ENCODE results near the gene PI16.

The PI16 gene, protein sequence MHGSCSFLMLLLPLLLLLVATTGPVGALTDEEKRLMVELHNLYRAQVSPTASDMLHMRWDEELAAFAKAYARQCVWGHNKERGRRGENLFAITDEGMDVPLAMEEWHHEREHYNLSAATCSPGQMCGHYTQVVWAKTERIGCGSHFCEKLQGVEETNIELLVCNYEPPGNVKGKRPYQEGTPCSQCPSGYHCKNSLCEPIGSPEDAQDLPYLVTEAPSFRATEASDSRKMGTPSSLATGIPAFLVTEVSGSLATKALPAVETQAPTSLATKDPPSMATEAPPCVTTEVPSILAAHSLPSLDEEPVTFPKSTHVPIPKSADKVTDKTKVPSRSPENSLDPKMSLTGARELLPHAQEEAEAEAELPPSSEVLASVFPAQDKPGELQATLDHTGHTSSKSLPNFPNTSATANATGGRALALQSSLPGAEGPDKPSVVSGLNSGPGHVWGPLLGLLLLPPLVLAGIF

DNA sequence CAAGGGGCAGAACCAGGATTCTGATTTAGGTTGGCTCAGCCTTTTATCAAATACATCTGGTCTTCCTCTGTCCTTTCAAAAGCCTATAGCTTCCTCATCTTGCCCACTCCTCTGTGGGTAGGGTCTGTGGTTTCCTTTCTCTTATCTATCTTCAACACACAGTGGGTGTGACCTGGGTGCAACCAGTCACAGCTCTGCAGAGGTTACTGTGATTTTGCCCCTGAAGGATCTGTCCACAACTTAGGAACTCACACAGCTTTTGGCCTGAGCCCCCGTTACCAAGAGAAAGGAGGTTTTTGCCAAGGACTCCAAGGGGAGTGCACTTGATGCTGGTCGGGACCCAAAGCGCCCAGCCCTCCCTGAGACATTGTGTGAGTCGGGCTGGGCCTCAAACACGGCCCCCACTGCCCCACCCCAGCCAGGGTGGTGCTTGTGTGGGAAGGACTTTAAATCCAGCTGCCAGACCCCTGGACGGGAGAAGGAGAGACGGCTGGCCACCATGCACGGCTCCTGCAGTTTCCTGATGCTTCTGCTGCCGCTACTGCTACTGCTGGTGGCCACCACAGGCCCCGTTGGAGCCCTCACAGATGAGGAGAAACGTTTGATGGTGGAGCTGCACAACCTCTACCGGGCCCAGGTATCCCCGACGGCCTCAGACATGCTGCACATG lies at the start of gene PI16:
Gene PI16, plus strand, starts transcription at position 477 of the 670 bp plus-strand sequence. Its CDS starts 23 bp downstream, at position 500.
- H3K27ac Mint-ChIP-seq: no peak within 1 kb of the TSS
- peaks cover 28% of the 10 kb centered on the region for H3K4me1 Mint-ChIP-seq (ENCODE audit: low read depth)
- H3K36me3 Mint-ChIP-seq: no peaks in the 10 kb centered on the region
- no peaks in the 10 kb centered on the region for H3K9me3 Mint-ChIP-seq (ENCODE audit: low read depth)
- H3K27me3 Mint-ChIP-seq: no peaks in the 10 kb centered on the region
- peak within 1 kb of the TSS; percentile 39 for H3K4me3 Mint-ChIP-seq

DNA sequence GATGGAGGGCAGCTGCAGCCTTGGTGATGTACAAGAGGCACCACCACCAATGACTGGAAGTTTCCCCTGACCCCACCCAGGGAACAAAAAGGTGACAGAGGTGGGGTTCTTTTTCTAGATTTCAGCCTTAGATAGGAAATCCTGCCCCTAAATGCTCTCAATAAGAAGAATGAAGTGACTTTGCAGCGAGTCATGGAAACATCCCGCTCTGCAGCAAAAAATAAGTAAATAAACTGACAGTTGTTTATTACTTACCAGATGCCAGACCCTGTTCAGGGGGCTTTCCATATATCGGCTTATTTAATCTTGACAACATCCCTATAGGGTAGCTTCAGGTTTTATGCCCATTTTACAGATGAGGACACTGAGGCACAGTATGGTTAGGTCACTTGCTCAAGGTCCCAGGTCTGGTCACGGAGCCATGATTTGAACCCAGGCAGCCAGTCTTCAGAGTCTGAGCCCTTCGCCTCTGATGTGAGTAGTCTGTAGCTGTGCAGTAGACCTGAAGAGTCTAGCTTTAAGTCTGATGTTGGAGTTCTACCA lies 49.6 kb upstream of the PI16 start:
- Mint-ChIP-seq H3K4me3 (no peak overlapping the region), H3K36me3 (peaks cover 17% of the 10 kb centered on the region), H3K4me1 (ENCODE audit: low read depth) (peaks cover 3% of the 10 kb centered on the region), H3K27me3 (no peaks in the 10 kb centered on the region), H3K27ac (no peak overlapping the region), H3K9me3 (ENCODE audit: low read depth) (no peaks in the 10 kb centered on the region)

DNA sequence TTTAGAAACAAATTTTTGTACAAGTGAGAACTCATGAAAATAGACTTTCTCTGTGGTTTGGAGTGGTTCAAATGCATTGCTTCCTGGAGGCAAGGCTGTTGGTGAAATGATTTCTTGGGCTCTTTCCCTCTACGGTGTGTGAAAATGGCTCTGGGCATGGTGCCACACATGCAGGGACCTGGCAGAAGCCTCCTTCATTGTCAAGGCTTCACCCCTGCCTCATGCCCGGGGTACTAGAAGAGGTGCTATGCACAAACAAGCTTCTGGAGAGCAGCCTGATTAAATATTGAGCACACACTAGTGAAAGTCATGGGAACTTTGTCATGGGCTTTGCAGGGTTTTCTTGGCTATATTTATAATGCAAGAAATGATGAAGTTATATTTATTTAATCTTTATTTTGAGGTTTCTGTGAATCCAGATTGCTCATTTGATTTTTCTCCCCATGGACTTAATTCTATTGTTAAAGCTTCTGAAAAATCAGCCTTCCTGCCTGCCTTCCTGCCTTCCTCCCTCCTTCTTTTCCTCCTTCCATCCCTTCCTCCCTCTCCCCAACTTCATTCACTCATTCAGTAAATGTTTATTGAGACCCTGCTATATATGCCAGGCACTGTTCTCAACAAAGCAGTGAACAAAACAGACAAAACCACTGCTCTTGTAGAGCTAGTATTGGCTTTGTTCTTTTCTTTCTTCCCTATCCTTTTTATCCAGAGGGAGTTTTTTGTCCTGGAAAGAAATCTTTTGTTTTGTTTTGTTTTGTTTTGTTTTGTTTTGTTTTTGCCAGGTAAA lies 47.8 kb upstream of the PI16 start:
- H3K36me3 Mint-ChIP-seq: peaks cover 17% of the 10 kb centered on the region
- peaks cover 6% of the 10 kb centered on the region for H3K4me1 Mint-ChIP-seq (ENCODE audit: low read depth)
- peak overlapping the region; percentile 30 for H3K27ac Mint-ChIP-seq
- no peak overlapping the region for H3K4me3 Mint-ChIP-seq
- H3K27me3 Mint-ChIP-seq: no peaks in the 10 kb centered on the region
- no peaks in the 10 kb centered on the region for H3K9me3 Mint-ChIP-seq (ENCODE audit: low read depth)

DNA sequence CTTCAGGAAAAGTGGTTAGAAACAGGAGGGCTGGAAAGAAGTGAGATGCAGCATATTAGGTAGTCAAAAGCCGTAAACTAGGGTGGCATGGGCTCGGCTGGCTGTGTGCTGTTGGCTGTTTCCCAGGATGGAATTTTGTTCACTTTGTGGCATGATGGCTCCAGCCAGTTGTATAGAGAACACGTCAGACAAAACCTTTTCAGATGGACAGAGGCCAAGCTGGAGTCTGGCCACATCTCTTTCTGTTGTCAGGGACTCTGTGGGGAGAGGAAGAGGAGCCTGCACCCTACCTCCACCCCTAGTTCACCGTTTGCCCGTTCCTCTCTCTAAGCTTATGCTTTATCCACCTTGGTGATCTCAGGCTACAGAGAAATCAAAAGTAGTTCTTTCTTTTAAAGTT lies 46.8 kb upstream of the PI16 start:
- no peak overlapping the region for H3K27ac Mint-ChIP-seq
- H3K36me3 Mint-ChIP-seq: peaks cover 13% of the 10 kb centered on the region

DNA sequence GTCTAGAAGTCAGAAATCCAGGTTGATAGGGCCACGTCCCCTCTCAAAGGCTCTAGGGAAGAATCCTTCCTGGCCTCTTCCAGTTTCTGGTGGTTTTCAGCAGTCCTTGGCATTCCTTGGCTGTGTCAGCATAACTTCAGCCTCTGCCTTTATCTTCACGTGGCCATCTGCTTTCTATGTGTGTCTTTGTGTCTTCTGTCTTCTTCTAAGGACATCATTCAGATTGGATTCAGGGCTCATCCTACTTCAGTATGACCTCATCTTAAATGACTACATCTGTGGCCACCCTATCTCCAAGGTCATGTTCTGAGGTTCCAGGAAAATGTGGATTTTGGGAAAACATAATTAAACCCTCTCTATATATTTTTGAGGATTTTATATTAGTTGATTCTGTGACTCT lies 45.8 kb upstream of the PI16 start:
- H3K4me3 Mint-ChIP-seq: no peak overlapping the region
- no peaks in the 10 kb centered on the region for H3K27me3 Mint-ChIP-seq
- H3K27ac Mint-ChIP-seq: no peak overlapping the region
- H3K4me1 Mint-ChIP-seq (ENCODE audit: low read depth): peaks cover 25% of the 10 kb centered on the region
- H3K9me3 Mint-ChIP-seq (ENCODE audit: low read depth): no peaks in the 10 kb centered on the region
- H3K36me3 Mint-ChIP-seq: peaks cover 12% of the 10 kb centered on the region

More for the DNA sequence above, 46.8 kb upstream of the PI16 start:
- no peaks in the 10 kb centered on the region for H3K9me3 Mint-ChIP-seq (ENCODE audit: low read depth)
- H3K27me3 Mint-ChIP-seq: no peaks in the 10 kb centered on the region
- H3K4me3 Mint-ChIP-seq: no peak overlapping the region
- peaks cover 16% of the 10 kb centered on the region for H3K4me1 Mint-ChIP-seq (ENCODE audit: low read depth)

DNA sequence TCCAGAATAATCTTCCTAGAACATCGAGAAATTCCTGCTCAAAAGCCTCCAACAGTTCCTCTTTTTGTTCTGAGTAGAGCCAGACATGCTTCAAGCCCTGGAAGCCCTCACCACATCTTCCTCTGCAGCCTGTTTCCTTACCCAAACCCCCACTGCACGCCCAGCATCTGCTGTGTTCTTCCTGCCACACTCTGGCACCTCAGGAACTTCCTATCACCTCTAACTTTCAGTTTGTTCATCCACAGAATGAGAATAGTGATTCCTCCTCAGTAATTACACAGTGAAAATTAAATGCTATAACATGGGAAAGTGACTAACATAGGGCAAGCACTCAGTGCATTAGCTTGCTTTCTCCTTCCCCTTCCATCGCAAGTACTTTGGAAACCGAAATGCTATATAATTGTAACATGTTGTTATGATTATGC lies 42.5 kb upstream of the PI16 start:
- Mint-ChIP-seq H3K4me1 (ENCODE audit: low read depth) (peaks cover 30% of the 10 kb centered on the region), H3K4me3 (peak overlapping the region; percentile 72), H3K27me3 (no peaks in the 10 kb centered on the region), H3K27ac (peak overlapping the region; percentile 94), H3K36me3 (peaks cover 9% of the 10 kb centered on the region), H3K9me3 (ENCODE audit: low read depth) (no peaks in the 10 kb centered on the region)

DNA sequence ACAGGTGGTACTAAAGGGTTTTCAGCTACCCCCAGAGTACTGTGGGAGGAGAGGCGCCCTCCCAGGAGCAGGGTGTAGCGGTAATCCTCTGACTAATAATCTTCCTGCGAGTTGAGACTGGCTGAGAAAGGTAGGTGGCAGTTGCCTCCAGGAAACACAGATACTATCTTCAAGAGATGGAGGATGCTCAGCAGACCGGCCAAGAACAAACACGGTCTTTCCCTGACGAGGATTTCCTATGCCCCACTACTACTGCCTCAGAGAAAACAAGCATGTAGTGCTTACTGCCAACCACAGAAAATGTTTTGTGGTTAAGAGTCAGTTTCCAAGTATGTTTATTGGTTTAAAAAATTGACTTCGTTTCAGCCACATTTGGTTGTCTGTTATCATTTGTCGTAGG lies 42.0 kb upstream of the PI16 start:
- H3K36me3 Mint-ChIP-seq: peaks cover 9% of the 10 kb centered on the region
- H3K27me3 Mint-ChIP-seq: no peaks in the 10 kb centered on the region
- H3K9me3 Mint-ChIP-seq (ENCODE audit: low read depth): no peaks in the 10 kb centered on the region
- peak overlapping the region; percentile 94 for H3K27ac Mint-ChIP-seq
- peaks cover 30% of the 10 kb centered on the region for H3K4me1 Mint-ChIP-seq (ENCODE audit: low read depth)
- peak overlapping the region; percentile 72 for H3K4me3 Mint-ChIP-seq

DNA sequence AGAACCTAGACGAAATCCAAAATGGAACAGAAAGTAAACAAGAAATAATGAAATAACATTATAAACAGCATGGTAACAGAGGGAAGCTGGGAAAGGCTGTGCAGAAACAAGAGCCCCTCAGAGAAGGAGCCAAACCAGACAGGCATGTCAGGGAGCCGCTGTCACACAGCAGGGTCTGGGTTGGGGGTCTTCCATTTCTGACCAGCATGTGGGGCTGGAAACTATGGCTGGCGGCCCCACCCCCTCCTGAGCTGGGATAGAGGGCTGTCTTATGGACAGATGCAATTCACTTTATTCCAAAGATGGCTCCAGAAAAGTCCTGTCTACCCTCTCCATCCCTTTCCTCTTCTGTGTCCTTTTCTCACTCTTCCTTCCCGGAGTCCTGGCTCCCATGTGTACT lies 41.5 kb upstream of the PI16 start:
- peak overlapping the region; percentile 72 for H3K4me3 Mint-ChIP-seq
- H3K9me3 Mint-ChIP-seq (ENCODE audit: low read depth): no peaks in the 10 kb centered on the region
- peaks cover 9% of the 10 kb centered on the region for H3K36me3 Mint-ChIP-seq
- H3K27me3 Mint-ChIP-seq: no peaks in the 10 kb centered on the region
- peak overlapping the region; percentile 94 for H3K27ac Mint-ChIP-seq
- H3K4me1 Mint-ChIP-seq (ENCODE audit: low read depth): peaks cover 30% of the 10 kb centered on the region

DNA sequence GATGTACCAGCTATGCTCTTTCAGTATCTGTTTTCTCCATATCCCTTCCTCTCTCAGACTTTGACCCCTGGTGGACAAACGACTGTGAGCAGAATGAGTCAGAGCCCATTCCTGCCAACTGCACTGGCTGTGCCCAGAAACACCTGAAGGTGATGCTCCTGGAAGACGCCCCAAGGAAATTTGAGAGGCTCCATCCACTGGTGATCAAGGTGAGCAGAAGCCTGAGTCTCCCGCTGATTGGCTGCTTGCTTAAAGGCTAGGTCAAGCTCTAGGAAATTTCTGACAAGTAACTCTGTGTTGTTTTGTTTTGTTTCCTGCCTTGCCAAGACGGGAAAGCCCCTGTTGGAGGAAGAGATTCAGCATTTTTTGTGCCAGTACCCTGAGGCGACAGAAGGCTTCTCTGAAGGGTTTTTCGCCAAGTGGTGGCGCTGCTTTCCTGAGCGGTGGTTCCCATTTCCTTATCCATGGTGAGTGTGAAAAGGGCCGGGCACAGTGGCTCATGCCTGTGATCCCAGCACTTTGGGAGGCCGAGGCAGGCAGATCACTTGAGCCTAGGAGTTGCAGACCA lies 40.2 kb upstream of the PI16 start:
- Mint-ChIP-seq H3K4me3 (no peak overlapping the region), H3K27ac (peak overlapping the region; percentile 58), H3K27me3 (no peaks in the 10 kb centered on the region), H3K36me3 (peaks cover 9% of the 10 kb centered on the region), H3K4me1 (ENCODE audit: low read depth) (peaks cover 30% of the 10 kb centered on the region), H3K9me3 (ENCODE audit: low read depth) (no peaks in the 10 kb centered on the region)

DNA sequence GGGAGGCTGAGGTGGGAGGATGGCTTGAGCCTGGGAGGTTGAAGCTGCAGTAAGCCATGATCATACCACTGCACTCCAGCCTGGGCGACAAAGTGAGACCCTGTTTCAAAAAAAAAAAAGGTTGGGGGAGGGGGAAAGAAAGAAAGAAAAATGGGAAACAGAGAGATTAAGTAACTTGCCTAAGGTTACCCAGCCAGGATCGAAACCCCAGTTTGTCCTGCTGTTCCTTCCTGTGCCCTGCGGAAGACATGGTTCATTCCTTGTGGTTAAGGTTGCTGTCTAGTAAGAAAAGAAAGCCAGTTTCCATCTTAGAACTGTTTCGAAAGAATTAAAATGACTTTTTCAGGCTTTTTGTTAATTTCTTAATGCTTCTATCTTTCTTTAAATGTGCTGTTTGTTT lies 38.9 kb upstream of the PI16 start:
- no peaks in the 10 kb centered on the region for H3K27me3 Mint-ChIP-seq
- H3K27ac Mint-ChIP-seq: peak overlapping the region; percentile 5
- peaks cover 30% of the 10 kb centered on the region for H3K4me1 Mint-ChIP-seq (ENCODE audit: low read depth)
- H3K9me3 Mint-ChIP-seq (ENCODE audit: low read depth): no peaks in the 10 kb centered on the region
- H3K4me3 Mint-ChIP-seq: no peak overlapping the region
- peaks cover 13% of the 10 kb centered on the region for H3K36me3 Mint-ChIP-seq

DNA sequence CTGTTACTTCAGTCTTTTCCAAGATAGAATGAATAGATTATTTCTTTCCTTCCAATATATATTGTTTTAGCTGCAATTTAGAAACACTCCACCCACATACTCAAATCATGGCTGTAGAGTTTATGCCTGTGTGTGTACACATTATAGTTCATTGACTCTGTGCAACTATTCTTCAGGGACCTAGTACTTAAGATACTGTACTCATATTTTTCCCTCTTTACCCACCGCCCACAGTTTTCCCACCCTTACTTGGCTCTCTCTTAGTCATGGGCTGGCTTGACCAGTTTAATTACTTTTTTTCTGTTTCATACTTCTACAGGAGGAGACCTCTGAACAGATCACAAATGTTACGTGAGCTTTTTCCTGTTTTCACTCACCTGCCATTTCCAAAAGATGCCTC lies 38.4 kb upstream of the PI16 start:
- Mint-ChIP-seq H3K27ac (peak overlapping the region; percentile 5), H3K9me3 (ENCODE audit: low read depth) (no peaks in the 10 kb centered on the region)

DNA sequence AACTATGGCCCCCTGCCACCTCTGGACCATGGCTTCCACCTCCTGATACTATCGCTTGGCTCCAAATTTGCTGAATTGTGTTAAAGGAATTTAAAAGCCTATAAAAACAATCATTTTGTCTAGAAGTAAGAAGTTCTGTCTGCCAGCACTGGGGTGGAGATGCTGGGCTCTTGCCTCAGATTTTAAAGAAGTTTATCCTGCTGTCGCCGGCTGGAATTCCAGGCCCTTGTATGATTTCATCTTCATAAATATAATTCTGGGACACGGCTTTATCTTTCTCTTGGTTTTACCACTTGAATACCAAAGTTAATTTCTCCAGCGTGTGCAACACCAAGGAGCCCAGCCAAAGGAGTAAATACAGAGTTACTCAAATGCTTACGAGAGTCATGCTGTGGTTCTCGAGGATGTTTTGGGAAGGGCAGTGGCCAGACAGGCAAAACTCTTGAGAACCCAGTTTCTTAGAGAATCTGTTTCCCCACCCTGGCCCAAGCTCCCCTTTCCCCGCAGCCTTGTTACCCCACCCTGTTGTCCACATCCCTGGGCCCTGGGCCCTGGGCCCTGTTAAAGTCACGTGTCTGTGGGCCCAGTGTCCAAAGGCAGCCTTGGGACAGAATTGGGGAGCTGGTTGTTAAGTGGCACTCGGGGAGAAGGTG lies 36.9 kb upstream of the PI16 start:
- Mint-ChIP-seq H3K27me3 (no peaks in the 10 kb centered on the region), H3K9me3 (ENCODE audit: low read depth) (no peaks in the 10 kb centered on the region), H3K4me1 (ENCODE audit: low read depth) (peaks cover 17% of the 10 kb centered on the region), H3K4me3 (no peak overlapping the region), H3K36me3 (peaks cover 10% of the 10 kb centered on the region), H3K27ac (no peak overlapping the region)

More for the DNA sequence above, 38.4 kb upstream of the PI16 start:
- Mint-ChIP-seq H3K36me3 (peaks cover 13% of the 10 kb centered on the region), H3K4me1 (ENCODE audit: low read depth) (peaks cover 30% of the 10 kb centered on the region), H3K27me3 (no peaks in the 10 kb centered on the region), H3K4me3 (no peak overlapping the region)

DNA sequence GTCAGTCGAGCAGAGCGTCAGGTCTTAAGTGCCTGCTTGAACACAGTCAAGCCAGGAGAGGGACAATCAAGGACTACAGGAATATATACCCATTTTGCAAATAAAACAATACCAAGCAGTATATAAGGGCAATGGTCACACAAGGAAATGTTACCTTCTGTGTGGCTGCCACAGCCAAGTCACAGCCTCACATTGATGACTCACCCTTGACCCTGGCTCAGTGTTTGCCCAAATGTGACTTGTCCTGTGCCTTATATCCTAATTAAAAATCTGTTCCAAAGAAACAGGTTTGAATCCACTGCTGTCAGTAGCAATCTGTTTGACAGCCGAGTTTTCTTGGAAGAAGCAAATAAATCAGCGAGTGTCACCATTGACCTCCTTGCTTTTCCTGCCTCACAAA lies 34.5 kb upstream of the PI16 start:
- Mint-ChIP-seq H3K4me1 (ENCODE audit: low read depth) (peaks cover under 1% of the 10 kb centered on the region), H3K36me3 (peaks cover 11% of the 10 kb centered on the region), H3K27me3 (no peaks in the 10 kb centered on the region), H3K4me3 (no peak overlapping the region), H3K9me3 (ENCODE audit: low read depth) (no peaks in the 10 kb centered on the region), H3K27ac (no peak overlapping the region)

DNA sequence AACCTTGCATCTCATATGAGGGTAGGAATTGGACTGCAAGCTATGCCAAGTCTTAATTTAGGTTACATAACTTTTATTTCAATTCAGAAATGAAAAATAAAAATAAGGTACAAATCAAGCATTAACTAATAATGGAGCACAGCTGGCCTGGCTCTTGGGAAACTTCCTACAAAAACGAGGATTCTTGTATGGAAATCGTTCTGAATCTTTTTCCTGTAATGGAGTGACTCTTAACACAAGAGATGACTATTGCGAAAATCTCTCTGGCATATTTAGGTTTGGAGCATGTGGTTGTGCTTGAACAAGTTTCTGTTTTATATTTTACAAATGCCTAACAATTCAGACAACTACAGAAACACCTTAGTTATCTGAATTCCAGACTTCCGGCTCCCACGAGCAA lies 34.0 kb upstream of the PI16 start:
- no peaks in the 10 kb centered on the region for H3K4me1 Mint-ChIP-seq (ENCODE audit: low read depth)
- no peak overlapping the region for H3K27ac Mint-ChIP-seq
- H3K4me3 Mint-ChIP-seq: no peak overlapping the region
- H3K9me3 Mint-ChIP-seq (ENCODE audit: low read depth): no peaks in the 10 kb centered on the region
- H3K36me3 Mint-ChIP-seq: peaks cover 9% of the 10 kb centered on the region
- H3K27me3 Mint-ChIP-seq: no peaks in the 10 kb centered on the region
